PFSK-1 (cell line): Measurements from ENCODE around the gene RFT1.

ENCODE experiments used
- FOXP2 ChIP-seq: optimal IDR thresholded peaks from 2 replicates; pipeline ENCODE3; 2011; ENCODE audit warnings: borderline replicate concordance, control low read depth, inconsistent platforms; ENCODE audit not compliant: insufficient read depth; ENCODE audit errors: extremely low read length, extremely low read depth
- POLR2AphosphoS5 ChIP-seq: IDR thresholded peaks from 2 replicates; pipeline ENCODE4 v1.6.1; 2012; ENCODE audit warnings: low read depth, mild to moderate bottlenecking, control low read depth, low read length, moderate library complexity
- SIN3A ChIP-seq: IDR thresholded peaks from 2 replicates; pipeline ENCODE4 v1.6.1; 2012; ENCODE audit warnings: mild to moderate bottlenecking, low read length, moderate library complexity, borderline replicate concordance; ENCODE audit not compliant: insufficient read depth
- TAF1 ChIP-seq: IDR thresholded peaks from 2 replicates; pipeline ENCODE4 v1.6.1; 2012; ENCODE audit warnings: low read length, control low read depth, borderline replicate concordance; ENCODE audit not compliant: insufficient read depth
- TF ChIP-seq, protein P1 (sequence below), 2 experiments: IDR thresholded peaks; 2 replicates each; pipeline versions ENCODE4 v1.6.1 to v1.8.0; 2011 to 2012; ENCODE audit warnings: low read depth in 2 of 2, low read length in 2 of 2, control low read depth in 1 of 2, inconsistent platforms in 1 of 2, mild to moderate bottlenecking in 1 of 2, moderate library complexity in 1 of 2; ENCODE audit not compliant: insufficient read depth in 1 of 2

RFT1 gene

DNA sequence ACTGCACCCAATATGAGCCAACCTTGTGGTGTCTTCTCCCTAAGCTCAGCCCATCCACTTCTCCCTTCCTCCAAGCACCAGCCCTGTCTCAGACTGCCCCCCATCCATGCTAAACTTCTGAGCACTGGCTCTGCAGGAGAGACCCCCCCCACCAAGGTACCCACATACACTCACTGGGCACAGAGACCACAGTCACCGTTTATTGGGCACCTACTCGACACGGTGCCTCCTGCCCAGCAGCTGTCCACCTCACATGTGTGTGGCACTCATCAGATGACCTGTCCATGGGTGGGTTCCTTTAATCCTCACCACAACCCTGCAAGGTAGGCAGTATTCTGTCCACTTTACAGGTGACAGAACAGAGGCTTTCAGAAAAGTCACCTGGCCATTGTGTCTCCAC is 62.1 kb downstream of the RFT1 start:
- TF ChIP-seq TAF1 (no peak), SIN3A (no peak)

DNA sequence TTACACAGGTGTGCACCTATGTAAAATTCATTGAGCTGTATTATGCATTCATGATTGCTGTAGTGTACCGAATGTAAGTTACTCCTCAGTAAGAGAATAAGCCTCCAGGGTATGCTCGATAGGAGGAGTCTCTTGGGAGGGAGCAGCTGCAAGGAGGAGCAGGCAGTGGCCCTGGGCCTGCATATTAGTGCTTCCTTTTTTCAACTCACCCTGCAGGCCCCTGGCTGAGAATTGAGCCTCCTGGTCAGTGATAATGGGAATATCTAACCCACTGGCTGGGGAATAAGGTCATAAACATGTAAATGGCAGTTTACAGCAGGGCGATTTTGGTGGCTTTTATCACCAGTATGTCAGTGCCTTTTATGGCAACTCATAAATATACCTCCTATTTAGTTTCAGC is 62.7 kb downstream of the RFT1 start:
- TF ChIP-seq SIN3A (no peak), FOXP2 (no peak), POLR2AphosphoS5 (no peak), TAF1 (no peak)
- TF ChIP-seq, protein P1, sequence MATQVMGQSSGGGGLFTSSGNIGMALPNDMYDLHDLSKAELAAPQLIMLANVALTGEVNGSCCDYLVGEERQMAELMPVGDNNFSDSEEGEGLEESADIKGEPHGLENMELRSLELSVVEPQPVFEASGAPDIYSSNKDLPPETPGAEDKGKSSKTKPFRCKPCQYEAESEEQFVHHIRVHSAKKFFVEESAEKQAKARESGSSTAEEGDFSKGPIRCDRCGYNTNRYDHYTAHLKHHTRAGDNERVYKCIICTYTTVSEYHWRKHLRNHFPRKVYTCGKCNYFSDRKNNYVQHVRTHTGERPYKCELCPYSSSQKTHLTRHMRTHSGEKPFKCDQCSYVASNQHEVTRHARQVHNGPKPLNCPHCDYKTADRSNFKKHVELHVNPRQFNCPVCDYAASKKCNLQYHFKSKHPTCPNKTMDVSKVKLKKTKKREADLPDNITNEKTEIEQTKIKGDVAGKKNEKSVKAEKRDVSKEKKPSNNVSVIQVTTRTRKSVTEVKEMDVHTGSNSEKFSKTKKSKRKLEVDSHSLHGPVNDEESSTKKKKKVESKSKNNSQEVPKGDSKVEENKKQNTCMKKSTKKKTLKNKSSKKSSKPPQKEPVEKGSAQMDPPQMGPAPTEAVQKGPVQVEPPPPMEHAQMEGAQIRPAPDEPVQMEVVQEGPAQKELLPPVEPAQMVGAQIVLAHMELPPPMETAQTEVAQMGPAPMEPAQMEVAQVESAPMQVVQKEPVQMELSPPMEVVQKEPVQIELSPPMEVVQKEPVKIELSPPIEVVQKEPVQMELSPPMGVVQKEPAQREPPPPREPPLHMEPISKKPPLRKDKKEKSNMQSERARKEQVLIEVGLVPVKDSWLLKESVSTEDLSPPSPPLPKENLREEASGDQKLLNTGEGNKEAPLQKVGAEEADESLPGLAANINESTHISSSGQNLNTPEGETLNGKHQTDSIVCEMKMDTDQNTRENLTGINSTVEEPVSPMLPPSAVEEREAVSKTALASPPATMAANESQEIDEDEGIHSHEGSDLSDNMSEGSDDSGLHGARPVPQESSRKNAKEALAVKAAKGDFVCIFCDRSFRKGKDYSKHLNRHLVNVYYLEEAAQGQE (IDR thresholded peaks at IDR 0.05; ENCODE audit: insufficient read depth in 1 of 2, low read depth in 2 of 2, low read length in 2 of 2): no peak

DNA sequence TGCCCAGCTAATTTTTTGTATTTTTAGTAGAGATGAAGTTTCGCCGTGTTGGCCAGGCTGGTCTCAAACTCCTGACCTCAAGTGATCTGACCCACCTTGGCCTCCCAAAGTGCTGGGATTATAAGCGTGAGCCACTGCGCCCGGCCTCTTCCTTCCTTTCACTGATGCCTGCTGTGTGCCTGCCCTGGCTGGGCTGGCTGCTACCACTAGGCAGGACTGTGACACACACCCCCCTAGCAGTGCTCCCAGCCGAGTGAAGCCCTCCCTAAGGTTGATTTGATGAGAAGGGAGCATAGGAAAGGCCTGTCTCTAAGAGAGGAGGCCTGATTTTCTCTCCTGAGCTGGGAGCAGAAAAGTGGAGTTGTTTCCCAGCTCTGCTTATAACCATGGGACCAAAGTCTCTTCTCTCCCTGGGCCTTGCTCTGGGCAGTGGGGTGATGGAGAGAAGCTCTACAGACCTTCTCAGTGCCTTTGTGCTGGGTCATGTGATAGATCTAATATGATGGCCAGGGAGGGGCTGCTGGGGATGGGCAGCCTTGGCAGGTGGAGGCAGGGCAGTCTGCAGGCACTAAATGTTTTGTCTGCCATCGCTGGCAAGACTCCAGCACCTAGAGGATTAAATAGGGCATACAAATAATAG is 64.3 kb downstream of the RFT1 start:
- TF ChIP-seq FOXP2 (no peak), POLR2AphosphoS5 (no peak), TAF1 (no peak), SIN3A (no peak)
- TF ChIP-seq, protein P1 (IDR thresholded peaks at IDR 0.05; ENCODE audit: insufficient read depth in 1 of 2, low read depth in 2 of 2, low read length in 2 of 2): no peak

DNA sequence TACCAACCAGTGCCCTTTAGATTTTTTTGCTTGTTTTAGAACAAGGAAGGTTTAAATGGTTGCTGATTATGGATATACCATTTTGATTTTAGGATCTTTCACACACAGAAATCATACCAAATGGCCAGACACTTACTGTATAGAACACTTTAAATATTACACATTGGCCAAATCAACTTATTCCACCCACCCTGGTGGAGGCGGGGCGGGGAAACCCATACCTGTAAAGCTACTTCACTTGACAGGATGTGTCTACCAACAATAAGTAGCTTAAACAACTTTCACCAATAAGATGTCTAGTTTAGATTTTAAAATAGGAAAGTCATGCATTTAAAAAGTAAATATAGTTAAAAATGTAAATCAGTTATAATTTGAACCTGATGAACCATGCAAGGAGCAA is 67.3 kb downstream of the RFT1 start:
- no peak for TF ChIP-seq POLR2AphosphoS5
- TF ChIP-seq FOXP2: no peak
- no peak for TF ChIP-seq SIN3A
- TF ChIP-seq, protein P1 (IDR thresholded peaks at IDR 0.05; ENCODE audit: insufficient read depth in 1 of 2, low read depth in 2 of 2, low read length in 2 of 2): no peak
- TF ChIP-seq TAF1: no peak

DNA sequence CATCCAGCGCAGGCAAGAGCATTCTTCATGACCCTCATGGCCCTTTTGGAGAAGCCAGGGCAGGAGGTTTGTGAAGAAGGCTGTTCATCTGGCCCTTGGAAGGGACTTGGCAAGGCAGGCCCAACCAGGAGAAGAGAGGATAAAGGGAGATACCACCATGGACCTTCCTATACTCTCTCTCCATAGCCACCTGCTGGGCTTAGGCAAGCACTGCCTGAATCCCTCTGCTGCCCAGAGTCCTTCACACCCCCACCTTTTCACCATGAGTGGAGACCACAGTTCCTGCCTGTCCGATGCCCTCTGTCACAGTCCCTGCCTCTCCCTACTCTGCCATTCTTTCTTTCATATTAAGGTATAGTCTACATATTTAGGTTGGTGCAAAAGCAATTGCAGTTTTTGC is 73.8 kb downstream of the RFT1 start:
- TF ChIP-seq, protein P1 (IDR thresholded peaks at IDR 0.05; ENCODE audit: insufficient read depth in 1 of 2, low read depth in 2 of 2, low read length in 2 of 2): no peak
- TF ChIP-seq FOXP2 (no peak), SIN3A (no peak), POLR2AphosphoS5 (no peak), TAF1 (no peak)
